HEK293T (cell line): Measurements from ENCODE around the gene SLC35E2B.
"Not testable (repeated sequence)": the region's sequence is repeated elsewhere in the genome, so short reads cannot be mapped to it uniquely, and the experiment has no call there.

Experiments
- CTCF ChIA-PET: fragments of 350-600 bp; formaldehyde crosslinking; extraction: SDS; loops from one replicate; lab custom pipeline; 2021; ENCODE audit warnings: antibody characterized with exemption, inconsistent platforms; lab: Yijun Ruan, JAX
- POLR2A ChIA-PET: fragments of 350-600 bp; formaldehyde crosslinking; extraction: SDS; loops from one replicate; lab custom pipeline; 2020; ENCODE audit warnings: antibody characterized with exemption, inconsistent platforms; lab: Yijun Ruan, JAX
- DNase-seq: peaks from one replicate; pipeline ENCODE4 v3.0.0; 2012; ENCODE audit warnings: mixed read lengths; ENCODE audit errors: extremely low spot score
- ARNT ChIP-seq: fragments of 450-650 bp; IDR thresholded peaks from 2 replicates; pipeline ENCODE4 v1.6.1; 2017; ENCODE audit warnings: mild to moderate bottlenecking
- BHLHE40 ChIP-seq: fragments of 450-650 bp; IDR thresholded peaks from 2 replicates; pipeline ENCODE4 v1.6.1; 2016; ENCODE audit warnings: mild to moderate bottlenecking, moderate library complexity, borderline replicate concordance
- CTBP1 ChIP-seq: fragments of 450-650 bp; IDR thresholded peaks from 2 replicates; pipeline ENCODE4 v1.6.1; 2016; ENCODE audit warnings: borderline replicate concordance
- ELF4 ChIP-seq: fragments of 450-650 bp; IDR thresholded peaks from 2 replicates; pipeline ENCODE4 v1.6.1; 2017; ENCODE audit warnings: antibody characterized with exemption
- FOXA1 ChIP-seq: fragments of 450-650 bp; IDR thresholded peaks from 2 replicates; pipeline ENCODE4 v1.6.1; 2016; ENCODE audit warnings: mild to moderate bottlenecking
- FOXK2 ChIP-seq: fragments of 450-650 bp; IDR thresholded peaks from 2 replicates; pipeline ENCODE4 v1.6.1; 2016; ENCODE audit warnings: mild to moderate bottlenecking
- FOXM1 ChIP-seq: fragments of 450-650 bp; IDR thresholded peaks from 2 replicates; pipeline ENCODE4 v1.6.1; 2017; ENCODE audit warnings: mild to moderate bottlenecking, borderline replicate concordance
- HDGF ChIP-seq: fragments of 450-650 bp; IDR thresholded peaks from 2 replicates; pipeline ENCODE4 v1.6.1; 2017; ENCODE audit warnings: antibody characterized with exemption, borderline replicate concordance
- L3MBTL2 ChIP-seq: fragments of 450-650 bp; conservative IDR thresholded peaks from 2 replicates; pipeline ENCODE4 v1.6.1; 2016; ENCODE audit warnings: mild to moderate bottlenecking
- LEF1 ChIP-seq: fragments of 450-650 bp; IDR thresholded peaks from 2 replicates; pipeline ENCODE4 v1.6.1; 2017; ENCODE audit warnings: mild to moderate bottlenecking, borderline replicate concordance
- NFRKB ChIP-seq: fragments of 450-650 bp; IDR thresholded peaks from 2 replicates; pipeline ENCODE4 v1.6.1; 2016; ENCODE audit warnings: mild to moderate bottlenecking, moderate library complexity
- PKNOX1 ChIP-seq: fragments of 450-650 bp; IDR thresholded peaks from 2 replicates; pipeline ENCODE4 v1.6.1; 2016
- SP1 ChIP-seq: fragments of 450-650 bp; IDR thresholded peaks from 2 replicates; pipeline ENCODE4 v1.6.1; 2017
- SUZ12 ChIP-seq: fragments of 450-650 bp; IDR thresholded peaks from 2 replicates; pipeline ENCODE4 v1.6.1; 2016; ENCODE audit warnings: mild to moderate bottlenecking
- TARDBP ChIP-seq: fragments of 450-650 bp; IDR thresholded peaks from 2 replicates; pipeline ENCODE4 v1.6.1; 2016
- ZNF384 ChIP-seq: fragments of 450-650 bp; IDR thresholded peaks from 2 replicates; pipeline ENCODE4 v1.6.1; 2016

SLC35E2B gene

DNA sequence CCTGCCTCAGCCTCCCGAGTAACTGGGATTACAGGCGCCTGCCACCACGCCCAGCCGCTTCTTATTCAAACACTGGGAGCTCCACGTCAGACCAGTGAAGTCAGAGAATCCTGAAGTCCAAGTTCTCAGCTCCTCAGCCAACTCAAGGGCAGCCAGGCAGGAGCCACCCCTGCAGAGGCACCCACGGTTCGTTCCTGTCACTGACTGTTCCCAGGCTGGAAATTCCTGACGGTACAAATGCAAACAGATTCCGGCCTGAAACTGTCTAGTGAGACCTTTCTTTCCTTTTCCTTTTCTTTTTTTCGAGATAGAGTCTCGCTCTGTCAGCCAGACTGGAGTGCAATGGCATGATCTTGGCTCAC lies 11.7 kb downstream of the SLC35E2B start:
- no peak for DNase-seq
- no peak for TF ChIP-seq ZNF384
- CTCF ChIA-PET = no interaction called here
- POLR2A ChIA-PET = no interaction called here

- CTCF ChIA-PET = no interaction called here
- TF ChIP-seq FOXK2 = no peak
- no peak for TF ChIP-seq PKNOX1
- TF ChIP-seq FOXM1 = no peak
- TF ChIP-seq LEF1 = no peak
- TF ChIP-seq CTBP1 = no peak
- no peak for TF ChIP-seq HDGF
- TF ChIP-seq ELF4 = no peak
- no peak for TF ChIP-seq FOXA1
- TF ChIP-seq ARNT = no peak
- no peak for TF ChIP-seq L3MBTL2
- no peak for TF ChIP-seq SP1
- TF ChIP-seq BHLHE40 = no peak
- TF ChIP-seq ZNF384 = no peak
- no peak for TF ChIP-seq TARDBP
- no peak for TF ChIP-seq NFRKB
- TF ChIP-seq SUZ12 = no peak
- POLR2A ChIA-PET = no interaction called here
- DNase-seq = peak; percentile 3
Measured at GRCh38 chr1:1680031-1680911, 12.3 kb downstream of the SLC35E2B start.

DNA sequence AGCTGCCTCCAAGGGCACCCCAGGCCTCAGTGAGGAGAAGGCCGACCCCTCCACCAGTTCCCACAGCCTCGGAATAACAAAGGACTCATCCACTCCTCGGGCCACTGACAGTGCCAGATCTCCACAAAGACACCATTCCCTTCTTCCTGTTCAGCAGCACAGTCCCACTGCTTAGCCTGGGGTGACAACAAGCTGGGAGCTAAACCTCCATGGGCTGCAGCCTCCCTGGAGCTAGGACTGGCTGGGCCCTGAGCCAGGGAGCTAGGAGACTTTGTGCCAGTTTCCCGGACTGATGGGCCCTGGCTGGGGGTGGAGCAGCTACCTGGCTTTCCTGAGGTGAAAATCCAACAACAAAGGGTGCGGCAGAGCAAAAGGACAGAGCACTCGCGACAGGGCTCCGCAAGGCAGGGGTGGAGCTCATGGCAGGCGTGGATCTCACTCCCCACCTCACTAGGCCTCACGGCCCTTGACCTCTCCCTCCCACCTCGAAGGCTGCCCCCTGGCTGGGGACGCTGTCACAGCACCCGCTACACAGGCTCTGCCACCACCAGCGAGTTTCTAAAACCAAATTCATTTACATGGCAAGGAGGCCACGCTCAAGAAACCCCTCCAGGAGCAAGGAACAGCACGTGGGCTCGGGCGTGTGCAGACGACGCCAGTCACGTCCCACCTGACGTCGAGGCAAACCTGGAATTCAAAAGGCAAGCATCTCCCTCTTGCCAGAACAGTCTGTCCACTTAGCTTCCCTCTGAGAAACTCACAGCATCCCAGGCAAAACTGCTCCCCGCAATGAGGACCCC lies 13.8 kb downstream of the SLC35E2B start:
- TF ChIP-seq TARDBP (no peak), L3MBTL2 (no peak), ZNF384 (no peak)
- DNase-seq = no peak
- POLR2A ChIA-PET = no interaction called here
- CTCF ChIA-PET = interaction anchor here (1.5 kb wide), 1 partner anchor 13 kb away, joined by 3 read pairs; no protein-coding TSS in a partner anchor

GRCh38 chr1:1677718-1678580 lies 14.6 kb downstream of the SLC35E2B start:
- TF ChIP-seq ELF4 = no peak
- CTCF ChIA-PET = interaction anchor here (1.5 kb wide), 1 partner anchor 12 kb away, joined by 3 read pairs; no protein-coding TSS in a partner anchor
- DNase-seq = no peak
- POLR2A ChIA-PET = no interaction called here

DNA sequence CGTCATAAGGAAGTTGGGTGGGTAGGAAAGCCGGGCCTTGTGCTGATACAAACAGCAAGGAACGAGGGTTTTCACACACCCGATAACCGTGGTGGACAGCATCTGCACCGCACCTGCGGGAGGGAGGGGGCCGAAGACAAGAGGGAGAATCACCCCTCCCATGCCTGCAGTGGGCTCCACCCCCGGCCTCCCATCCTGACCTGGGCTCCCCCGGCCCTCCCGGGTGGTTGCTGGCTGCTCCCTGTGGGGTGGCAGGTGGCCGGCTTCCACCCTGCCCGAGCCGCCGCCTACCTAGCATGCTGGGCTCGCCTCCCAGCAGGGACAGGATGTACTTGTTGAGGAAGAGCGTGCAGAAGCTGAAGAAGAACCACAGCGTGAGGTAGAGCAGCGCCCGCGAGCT lies 16.5 kb downstream of the SLC35E2B start:
- CTCF ChIA-PET, DNase-seq, POLR2A ChIA-PET: not testable (repeated sequence)

GRCh38 chr1:1675218-1675617 lies 17.4 kb downstream of the SLC35E2B start:
- POLR2A ChIA-PET, CTCF ChIA-PET, DNase-seq: not testable (repeated sequence)

DNA sequence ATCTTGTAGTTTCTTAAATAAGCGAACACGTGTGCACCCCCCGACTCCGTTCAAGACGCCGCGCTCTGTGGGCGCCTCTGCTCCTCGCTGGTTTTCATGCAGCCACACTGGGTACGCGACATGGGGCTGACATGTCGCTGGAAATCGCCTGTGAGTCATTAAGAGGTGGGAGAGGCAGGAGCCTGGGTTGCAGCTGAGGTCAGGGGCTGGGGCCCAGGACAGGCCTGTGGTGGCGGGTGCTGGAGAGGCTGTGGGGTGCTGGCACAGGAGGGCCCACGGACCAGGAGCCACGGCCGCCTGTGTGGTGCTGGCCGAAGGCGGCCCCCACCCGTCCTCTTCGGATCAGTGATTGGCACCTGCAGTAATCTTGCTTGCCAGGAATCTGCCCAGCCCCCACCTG lies 17.8 kb downstream of the SLC35E2B start:
- DNase-seq, CTCF ChIA-PET, POLR2A ChIA-PET: not testable (repeated sequence)

GRCh38 chr1:1672181-1672965 lies 20.2 kb downstream of the SLC35E2B start:
- ChIA-PET CTCF (no interaction called here), POLR2A (no interaction called here)
- no peak for DNase-seq
- TF ChIP-seq LEF1 (no peak), L3MBTL2 (no peak), SUZ12 (no peak), FOXK2 (no peak), ELF4 (no peak), ARNT (no peak), TARDBP (no peak), SP1 (no peak), ZNF384 (no peak), PKNOX1 (no peak), FOXA1 (no peak), BHLHE40 (no peak), CTBP1 (no peak)
